LoVo (cell line): Measurements from ENCODE around the gene GATAD2B.
"Not testable (repeated sequence)": the region's sequence is repeated elsewhere in the genome, so short reads cannot be mapped to it uniquely, and the experiment has no call there.

Source experiments
- DNase-seq: peaks from one replicate; pipeline ENCODE4 v3.0.0-alpha.2; 2016; ENCODE audit warnings: low spot score

GATAD2B gene

GRCh38 chr1:153888533-153888932 is 34.2 kb downstream of the GATAD2B start:
- DNase-seq = no peak

- no peak for DNase-seq
Measured at GRCh38 chr1:153886127-153886526, 36.6 kb downstream of the GATAD2B start.

GRCh38 chr1:153883223-153883622 is 39.5 kb downstream of the GATAD2B start:
- DNase-seq = no peak

DNA sequence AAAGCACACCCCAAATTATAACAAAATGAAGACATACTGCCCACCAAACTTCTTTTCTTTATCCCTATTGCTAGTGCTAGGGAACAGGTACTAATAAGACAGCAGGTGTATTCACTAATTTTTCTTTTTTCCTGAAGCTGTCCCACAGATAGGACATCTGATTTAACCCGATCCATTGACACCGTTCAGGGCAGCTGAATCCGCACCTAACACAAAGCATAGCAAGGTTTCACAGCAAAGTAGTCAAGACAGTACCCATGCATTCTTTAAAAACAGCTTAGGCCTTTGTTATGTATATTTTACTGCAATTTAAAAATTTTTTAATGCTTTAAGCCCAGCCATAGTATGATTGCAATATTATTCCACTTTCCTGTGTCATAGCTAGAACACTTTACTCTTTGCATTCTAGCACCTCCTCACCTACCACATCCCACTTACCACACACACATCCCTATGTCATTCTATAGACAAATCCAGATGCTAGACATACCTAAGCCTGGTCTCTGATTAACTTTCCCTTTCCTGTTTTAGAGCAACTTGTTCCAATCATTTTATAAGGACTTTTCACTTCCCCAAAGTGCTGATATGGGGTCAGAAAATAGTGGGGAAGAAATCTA is 40.4 kb downstream of the GATAD2B start:
- DNase-seq = no peak

DNA sequence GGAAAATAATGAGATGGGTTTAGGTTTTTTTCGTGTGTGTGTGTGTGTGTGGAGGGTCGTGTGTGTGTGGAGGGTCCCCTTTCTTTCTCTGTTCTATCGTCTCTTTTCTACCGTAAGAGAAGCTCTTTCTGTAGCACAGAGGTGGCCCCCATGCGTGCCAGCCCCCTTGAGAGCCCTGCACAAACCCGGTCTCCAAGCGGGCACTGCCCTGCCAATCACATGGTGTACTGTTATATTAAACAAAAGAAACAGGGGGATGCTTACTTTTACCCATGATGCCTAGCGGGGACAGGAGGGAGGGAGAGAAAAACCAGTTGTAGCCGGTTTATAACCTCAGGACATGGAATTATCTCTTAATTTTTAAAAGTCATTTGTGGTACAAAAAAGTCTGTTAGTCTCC is 41.0 kb downstream of the GATAD2B start:
- DNase-seq = no peak

- no peak for DNase-seq
Measured at GRCh38 chr1:153880962-153881361, 41.8 kb downstream of the GATAD2B start.

DNA sequence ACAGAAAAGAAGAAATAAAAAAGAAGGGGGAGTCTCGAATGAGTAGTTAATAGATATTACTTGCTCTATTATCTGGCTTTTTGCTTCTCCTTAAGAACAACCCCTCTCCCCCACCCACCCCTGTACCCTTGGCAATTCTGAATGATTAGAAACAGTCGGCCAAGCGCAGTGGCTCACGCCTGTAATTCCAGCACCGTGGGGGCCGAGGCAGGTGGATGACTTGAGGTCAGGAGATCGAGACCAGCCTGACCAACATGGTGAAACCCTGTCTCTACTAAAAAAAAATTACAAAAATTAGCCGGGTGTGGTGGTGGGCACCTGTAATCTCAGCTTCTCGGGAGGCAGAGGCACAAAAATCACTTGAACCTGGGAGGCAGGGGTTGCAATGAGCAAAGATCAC is 42.7 kb downstream of the GATAD2B start:
- DNase-seq = no peak

DNA sequence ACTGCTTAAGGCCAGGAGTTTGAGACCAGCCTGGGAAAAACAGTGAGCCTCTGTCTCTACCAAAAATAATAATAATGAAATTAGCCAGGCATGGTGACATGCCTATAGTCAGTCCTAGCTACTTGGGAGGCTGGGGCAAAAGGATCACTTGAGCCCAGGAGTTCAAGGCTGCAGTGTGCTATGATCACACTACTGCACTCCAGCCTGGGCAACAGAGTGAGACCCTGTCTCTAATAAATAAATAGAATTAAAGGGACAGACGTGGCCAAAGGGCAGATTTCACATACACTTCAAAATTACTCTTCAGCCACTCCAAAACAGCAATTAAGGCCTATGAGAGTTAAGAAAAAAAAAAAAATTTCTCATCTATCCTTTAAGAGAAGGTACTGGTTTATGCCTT is 45.7 kb downstream of the GATAD2B start:
- no peak for DNase-seq

DNA sequence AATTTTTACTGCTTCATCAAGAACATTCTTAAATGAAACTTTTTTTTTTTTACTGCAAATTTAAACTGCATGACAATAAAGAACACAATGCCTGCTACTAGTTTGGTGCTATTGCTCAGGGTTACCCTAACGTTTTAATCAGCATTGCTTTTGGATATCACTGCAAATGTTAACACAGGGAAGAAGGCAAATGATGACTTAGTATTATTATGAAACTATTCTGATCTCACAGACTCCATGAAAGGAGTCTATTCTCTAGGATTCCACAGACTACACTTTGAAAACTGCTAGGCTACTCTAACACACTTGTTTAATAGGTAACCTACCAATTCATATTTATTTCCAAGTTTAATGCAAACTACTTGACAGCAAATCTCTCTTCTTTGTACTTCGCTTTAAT is 49.8 kb downstream of the GATAD2B start:
- no peak for DNase-seq

DNA sequence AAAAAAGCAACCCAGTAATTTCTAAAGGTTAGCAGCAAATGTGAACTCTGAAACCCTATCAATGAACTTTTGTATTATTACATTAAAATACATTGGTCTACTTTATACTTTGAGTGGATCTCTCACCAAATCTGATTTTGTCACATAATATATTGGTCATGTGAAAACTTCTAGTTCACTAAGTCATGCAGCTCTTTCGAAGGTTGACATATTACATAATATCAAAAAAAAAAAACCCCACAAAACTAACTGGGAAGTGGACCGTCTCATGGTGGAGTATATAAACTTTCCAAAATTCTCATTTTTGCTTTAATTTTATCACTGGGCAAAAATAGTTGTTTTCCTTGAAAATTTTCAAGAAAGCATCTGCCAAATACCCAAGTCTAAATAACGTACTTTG is 50.4 kb downstream of the GATAD2B start:
- DNase-seq = no peak

DNA sequence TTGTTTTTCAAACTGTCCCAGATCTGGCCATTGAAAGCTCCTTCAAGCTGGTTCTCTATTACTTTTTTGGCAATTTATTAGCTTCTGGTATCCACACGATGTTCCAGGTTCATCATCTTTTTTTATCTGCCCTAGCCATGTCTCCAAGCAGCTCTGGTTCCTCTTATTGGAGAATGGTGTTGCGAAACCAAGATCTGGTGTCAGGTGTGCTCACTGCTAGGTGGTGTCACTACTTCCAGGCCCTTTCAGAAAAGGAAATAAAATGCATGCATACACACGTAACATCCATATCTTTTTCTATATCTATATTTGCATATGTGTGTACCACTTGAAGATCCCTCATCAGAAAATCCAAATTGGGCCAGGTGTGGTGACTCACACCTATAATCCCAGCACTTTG is 53.3 kb downstream of the GATAD2B start:
- no peak for DNase-seq

GRCh38 chr1:153866045-153866850 is 56.5 kb downstream of the GATAD2B start:
- no peak for DNase-seq

DNA sequence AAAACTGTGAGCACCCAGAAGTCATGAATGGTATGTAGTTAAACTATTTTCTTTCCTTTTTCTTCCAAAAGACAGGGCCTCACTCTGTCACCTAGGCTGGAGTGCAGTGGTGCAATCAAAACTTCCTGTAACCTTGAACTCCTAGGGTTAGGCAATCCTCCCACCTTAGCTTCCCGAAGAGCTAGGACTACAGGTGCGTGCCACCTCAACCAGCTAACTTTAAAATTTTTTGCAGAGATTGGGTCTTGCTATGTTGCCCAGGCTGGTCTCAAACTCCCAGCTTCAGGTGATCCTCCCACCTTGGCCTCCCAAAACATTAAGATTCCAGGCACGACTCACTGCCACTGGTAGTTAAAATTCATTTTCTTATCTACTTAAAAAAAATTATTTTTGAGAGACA is 62.5 kb downstream of the GATAD2B start:
- DNase-seq = no peak

DNA sequence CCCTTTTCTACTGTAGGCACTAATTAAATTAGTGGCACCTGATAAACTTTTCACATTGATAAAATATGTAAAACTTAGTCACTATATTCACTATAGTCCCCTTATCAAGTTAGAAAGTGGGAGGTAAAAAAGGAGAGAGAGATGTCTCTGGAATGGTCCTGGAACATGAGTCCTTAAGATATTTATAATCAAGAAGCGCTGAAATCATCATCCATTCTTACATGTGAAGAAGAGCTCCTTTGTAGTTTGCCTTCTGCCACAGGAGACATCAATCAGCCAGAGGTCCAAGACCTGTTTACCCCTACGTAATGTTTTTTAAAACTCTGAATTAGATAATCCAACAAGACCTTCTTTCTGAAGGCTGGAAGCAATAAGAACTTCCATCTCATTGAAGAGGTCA is 65.3 kb downstream of the GATAD2B start:
- no peak for DNase-seq

GRCh38 chr1:153856763-153857162 is 66.0 kb downstream of the GATAD2B start:
- no peak for DNase-seq

DNA sequence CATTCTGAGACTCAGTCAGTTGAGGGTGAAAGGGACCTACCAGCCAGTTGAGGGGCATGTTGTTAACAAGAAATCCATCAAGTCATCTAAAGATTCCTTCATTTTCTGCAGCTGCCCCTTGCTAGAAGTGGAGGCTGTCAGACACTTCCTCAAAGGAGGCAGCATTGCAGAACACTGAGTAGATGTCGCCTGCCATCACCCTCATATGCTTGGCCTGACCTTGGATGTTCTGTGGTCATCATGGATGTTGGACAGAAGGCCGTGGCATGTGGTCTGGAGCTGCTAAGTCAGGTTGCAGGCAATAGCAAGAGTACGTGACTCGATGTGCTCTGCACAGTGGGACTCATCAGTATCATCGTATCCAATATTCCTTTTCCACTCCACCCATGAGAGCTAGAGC is 70.6 kb downstream of the GATAD2B start:
- no peak for DNase-seq

- no peak for DNase-seq
Measured at GRCh38 chr1:153849487-153850185, 73.1 kb downstream of the GATAD2B start.

GRCh38 chr1:153848805-153849204 is 74.0 kb downstream of the GATAD2B start:
- no peak for DNase-seq

DNA sequence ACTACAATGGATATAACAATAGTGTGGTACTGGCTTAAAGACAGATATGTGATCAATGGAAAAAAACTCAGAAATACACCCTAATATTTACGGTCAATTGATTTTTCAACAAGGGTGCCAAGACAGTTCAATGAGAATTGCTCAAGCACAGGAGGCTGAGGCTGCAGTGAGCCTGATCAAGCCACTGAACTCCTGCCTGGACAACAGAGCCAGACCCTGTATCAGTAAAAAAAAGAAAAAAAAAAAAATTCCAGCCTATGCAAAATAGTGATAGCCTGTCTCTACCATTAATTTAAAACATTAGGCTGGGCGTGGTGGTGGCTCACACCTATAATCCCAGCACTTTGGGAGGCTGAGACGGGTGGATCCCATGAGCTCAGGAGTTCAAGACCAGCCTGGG is 77.6 kb downstream of the GATAD2B start:
- no peak for DNase-seq

- not testable (repeated sequence) for DNase-seq
Measured at GRCh38 chr1:153844349-153844748, 78.4 kb downstream of the GATAD2B start.

DNA sequence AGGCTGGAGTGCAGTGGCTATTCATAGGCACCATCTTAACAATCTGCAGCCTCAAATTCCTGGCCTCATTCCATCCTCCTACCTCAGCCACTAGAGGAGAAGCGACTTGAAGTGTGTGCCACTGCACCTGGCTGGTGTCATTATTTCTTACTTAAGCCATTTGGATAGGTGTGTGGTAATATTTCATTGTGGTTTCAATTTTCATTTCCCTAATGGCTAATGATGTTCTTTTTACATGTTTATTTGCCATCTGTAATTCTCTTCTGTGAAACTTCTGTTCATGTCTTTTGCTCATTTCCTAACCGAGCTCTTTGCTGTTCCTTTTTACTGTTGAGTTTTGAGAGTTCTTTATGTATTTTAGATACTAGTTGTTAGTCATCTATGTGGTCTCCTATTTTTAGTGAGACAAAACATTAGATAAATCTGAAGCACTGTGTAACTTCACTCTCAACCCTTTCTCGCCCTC is 80.7 kb downstream of the GATAD2B start:
- DNase-seq = no peak

DNA sequence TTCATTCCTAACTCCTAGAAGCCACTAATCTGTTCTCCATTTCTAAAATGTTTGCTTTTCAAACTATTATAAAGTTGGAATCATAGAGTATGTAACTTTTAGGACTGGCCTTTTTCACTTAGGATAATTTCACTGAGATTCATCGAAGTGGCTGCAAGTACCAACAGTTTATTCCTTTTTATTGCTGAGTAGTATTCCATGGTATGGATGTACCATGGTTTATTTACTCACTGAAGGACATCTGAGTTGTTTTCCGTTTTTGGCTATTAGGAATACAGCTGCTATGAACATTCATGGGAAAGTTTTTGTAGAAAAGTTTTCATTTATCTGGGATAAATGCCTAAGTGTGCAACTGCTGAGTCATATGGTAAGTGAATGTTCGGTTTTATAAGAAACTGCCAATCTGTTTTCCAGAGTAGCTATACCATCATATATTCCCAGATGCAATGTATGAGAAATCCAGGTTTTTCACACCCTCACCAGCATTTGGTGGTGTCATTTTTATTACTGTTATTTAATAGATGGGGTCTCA is 81.2 kb downstream of the GATAD2B start:
- DNase-seq = no peak

- not testable (repeated sequence) for DNase-seq
Measured at GRCh38 chr1:153840774-153841173, 82.0 kb downstream of the GATAD2B start.
